WTC11 (cell line): ENCODE results near the gene ZNF213. TPM values are rescaled to one million over a fixed set of nuclear protein-coding genes. Genes with fewer than 3 reads are reported as not detected.

Experiments used
- ATF6 ChIP-seq: sonication (generic); formaldehyde crosslinking; IDR thresholded peaks from 2 replicates; pipeline ENCODE4 v1.8.1; 2023; ENCODE audit warnings: mild to moderate bottlenecking, missing genetic modification reagents
- CDX4 ChIP-seq: fragments of 250-450 bp; sonication (Bioruptor Pico); IDR thresholded peaks from 2 replicates; pipeline ENCODE4 v1.9.0; 2021; ENCODE audit warnings: moderate library complexity, mild to moderate bottlenecking, inconsistent platforms, borderline replicate concordance
- CREB1 ChIP-seq: sonication (generic); formaldehyde crosslinking; IDR thresholded peaks from 2 replicates; pipeline ENCODE4 v1.8.0; 2023; ENCODE audit warnings: mild to moderate bottlenecking, missing genetic modification reagents
- E2F1 ChIP-seq: sonication (generic); formaldehyde crosslinking; IDR thresholded peaks from 2 replicates; pipeline ENCODE4 v1.8.0; 2022; ENCODE audit warnings: mild to moderate bottlenecking, missing genetic modification reagents
- EMX1 ChIP-seq: fragments of 250-450 bp; sonication (Bioruptor Pico); IDR thresholded peaks from 2 replicates; pipeline ENCODE4 v1.8.0; 2021; ENCODE audit warnings: mild to moderate bottlenecking
- GRHL2 ChIP-seq: fragments of 250-450 bp; sonication (Bioruptor Pico); IDR thresholded peaks from 2 replicates; pipeline ENCODE4 v1.8.0; 2022; ENCODE audit warnings: mild to moderate bottlenecking, moderate library complexity; ENCODE audit not compliant: insufficient replicate concordance, severe bottlenecking
- HMGA2 ChIP-seq: fragments of 250-450 bp; sonication (Bioruptor Pico); IDR thresholded peaks from 2 replicates; pipeline ENCODE4 v1.4.0; 2021; ENCODE audit warnings: mild to moderate bottlenecking, moderate library complexity
- JUN ChIP-seq: sonication (generic); formaldehyde crosslinking; IDR thresholded peaks from 2 replicates; pipeline ENCODE4 v1.8.0; 2023; ENCODE audit warnings: mild to moderate bottlenecking, missing genetic modification reagents
- MXD4 ChIP-seq: fragments of 250-450 bp; sonication (Bioruptor Pico); IDR thresholded peaks from 2 replicates; pipeline ENCODE4 v1.8.0; 2021; ENCODE audit warnings: mild to moderate bottlenecking, moderate library complexity, borderline replicate concordance
- NFE2L1 ChIP-seq: sonication (generic); formaldehyde crosslinking; IDR thresholded peaks from 2 replicates; pipeline ENCODE4 v1.8.1; 2023; ENCODE audit warnings: missing genetic modification reagents
- ZNF317 ChIP-seq: sonication (generic); formaldehyde crosslinking; IDR thresholded peaks from 2 replicates; pipeline ENCODE4 v1.8.1; 2023; ENCODE audit warnings: low read depth, mild to moderate bottlenecking, moderate library complexity, missing genetic modification reagents, borderline replicate concordance
- total RNA-seq: library from RNA; stranded (reverse); gene quantifications from 3 replicates; pipeline ENCODE4 v1.2.3, GENCODE V29; 2021
- TF ChIP-seq, protein P1 (sequence below): sonication (generic); formaldehyde crosslinking; IDR thresholded peaks from 2 replicates; pipeline ENCODE4 v1.8.1; 2023; ENCODE audit warnings: mild to moderate bottlenecking, missing genetic modification reagents, borderline replicate concordance
- TF ChIP-seq, protein P2 (sequence below): sonication (generic); formaldehyde crosslinking; IDR thresholded peaks from 2 replicates; pipeline ENCODE4 v1.8.0; 2022; ENCODE audit warnings: mild to moderate bottlenecking, missing genetic modification reagents
- TF ChIP-seq, protein P3 (sequence below): fragments of 250-450 bp; sonication (Bioruptor Pico); conservative IDR thresholded peaks from 2 replicates; pipeline ENCODE4 v1.9.0; 2021; ENCODE audit warnings: mild to moderate bottlenecking
- TF ChIP-seq, protein P4 (sequence below): sonication (generic); formaldehyde crosslinking; IDR thresholded peaks from 2 replicates; pipeline ENCODE4 v1.8.0; 2023; ENCODE audit warnings: mild to moderate bottlenecking, missing genetic modification reagents
- TF ChIP-seq, protein P5 (sequence below): sonication (generic); formaldehyde crosslinking; IDR thresholded peaks from 2 replicates; pipeline ENCODE4 v1.8.1; 2023; ENCODE audit warnings: mild to moderate bottlenecking, missing genetic modification reagents
- TF ChIP-seq, protein P6 (sequence below): sonication (generic); formaldehyde crosslinking; IDR thresholded peaks from 2 replicates; pipeline ENCODE4 v1.8.0; 2023; ENCODE audit warnings: missing genetic modification reagents, mild to moderate bottlenecking, borderline replicate concordance

The ZNF213 gene
- total RNA-seq, 1 experiment from 2014 or later, result 11.6 TPM

- TF ChIP-seq, protein P1, sequence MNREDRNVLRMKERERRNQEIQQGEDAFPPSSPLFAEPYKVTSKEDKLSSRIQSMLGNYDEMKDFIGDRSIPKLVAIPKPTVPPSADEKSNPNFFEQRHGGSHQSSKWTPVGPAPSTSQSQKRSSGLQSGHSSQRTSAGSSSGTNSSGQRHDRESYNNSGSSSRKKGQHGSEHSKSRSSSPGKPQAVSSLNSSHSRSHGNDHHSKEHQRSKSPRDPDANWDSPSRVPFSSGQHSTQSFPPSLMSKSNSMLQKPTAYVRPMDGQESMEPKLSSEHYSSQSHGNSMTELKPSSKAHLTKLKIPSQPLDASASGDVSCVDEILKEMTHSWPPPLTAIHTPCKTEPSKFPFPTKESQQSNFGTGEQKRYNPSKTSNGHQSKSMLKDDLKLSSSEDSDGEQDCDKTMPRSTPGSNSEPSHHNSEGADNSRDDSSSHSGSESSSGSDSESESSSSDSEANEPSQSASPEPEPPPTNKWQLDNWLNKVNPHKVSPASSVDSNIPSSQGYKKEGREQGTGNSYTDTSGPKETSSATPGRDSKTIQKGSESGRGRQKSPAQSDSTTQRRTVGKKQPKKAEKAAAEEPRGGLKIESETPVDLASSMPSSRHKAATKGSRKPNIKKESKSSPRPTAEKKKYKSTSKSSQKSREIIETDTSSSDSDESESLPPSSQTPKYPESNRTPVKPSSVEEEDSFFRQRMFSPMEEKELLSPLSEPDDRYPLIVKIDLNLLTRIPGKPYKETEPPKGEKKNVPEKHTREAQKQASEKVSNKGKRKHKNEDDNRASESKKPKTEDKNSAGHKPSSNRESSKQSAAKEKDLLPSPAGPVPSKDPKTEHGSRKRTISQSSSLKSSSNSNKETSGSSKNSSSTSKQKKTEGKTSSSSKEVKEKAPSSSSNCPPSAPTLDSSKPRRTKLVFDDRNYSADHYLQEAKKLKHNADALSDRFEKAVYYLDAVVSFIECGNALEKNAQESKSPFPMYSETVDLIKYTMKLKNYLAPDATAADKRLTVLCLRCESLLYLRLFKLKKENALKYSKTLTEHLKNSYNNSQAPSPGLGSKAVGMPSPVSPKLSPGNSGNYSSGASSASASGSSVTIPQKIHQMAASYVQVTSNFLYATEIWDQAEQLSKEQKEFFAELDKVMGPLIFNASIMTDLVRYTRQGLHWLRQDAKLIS (CRISPR knock-in tag), result no peak
- TF ChIP-seq HMGA2 (CRISPR knock-in tag) (no peak), ATF6 (CRISPR knock-in tag) (no peak), JUN (no peak), EMX1 (CRISPR knock-in tag) (no peak), CDX4 (CRISPR knock-in tag) (no peak), CREB1 (CRISPR knock-in tag) (no peak), NFE2L1 (CRISPR knock-in tag) (no peak), GRHL2 (CRISPR knock-in tag) (no peak), MXD4 (no peak), ZNF317 (CRISPR knock-in tag) (no peak), E2F1 (CRISPR knock-in tag) (no peak)
- TF ChIP-seq, protein P2, sequence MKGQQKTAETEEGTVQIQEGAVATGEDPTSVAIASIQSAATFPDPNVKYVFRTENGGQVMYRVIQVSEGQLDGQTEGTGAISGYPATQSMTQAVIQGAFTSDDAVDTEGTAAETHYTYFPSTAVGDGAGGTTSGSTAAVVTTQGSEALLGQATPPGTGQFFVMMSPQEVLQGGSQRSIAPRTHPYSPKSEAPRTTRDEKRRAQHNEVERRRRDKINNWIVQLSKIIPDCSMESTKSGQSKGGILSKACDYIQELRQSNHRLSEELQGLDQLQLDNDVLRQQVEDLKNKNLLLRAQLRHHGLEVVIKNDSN (CRISPR knock-in tag), result no peak; the same call in 1 of the 2 replicates
- TF ChIP-seq, protein P3, sequence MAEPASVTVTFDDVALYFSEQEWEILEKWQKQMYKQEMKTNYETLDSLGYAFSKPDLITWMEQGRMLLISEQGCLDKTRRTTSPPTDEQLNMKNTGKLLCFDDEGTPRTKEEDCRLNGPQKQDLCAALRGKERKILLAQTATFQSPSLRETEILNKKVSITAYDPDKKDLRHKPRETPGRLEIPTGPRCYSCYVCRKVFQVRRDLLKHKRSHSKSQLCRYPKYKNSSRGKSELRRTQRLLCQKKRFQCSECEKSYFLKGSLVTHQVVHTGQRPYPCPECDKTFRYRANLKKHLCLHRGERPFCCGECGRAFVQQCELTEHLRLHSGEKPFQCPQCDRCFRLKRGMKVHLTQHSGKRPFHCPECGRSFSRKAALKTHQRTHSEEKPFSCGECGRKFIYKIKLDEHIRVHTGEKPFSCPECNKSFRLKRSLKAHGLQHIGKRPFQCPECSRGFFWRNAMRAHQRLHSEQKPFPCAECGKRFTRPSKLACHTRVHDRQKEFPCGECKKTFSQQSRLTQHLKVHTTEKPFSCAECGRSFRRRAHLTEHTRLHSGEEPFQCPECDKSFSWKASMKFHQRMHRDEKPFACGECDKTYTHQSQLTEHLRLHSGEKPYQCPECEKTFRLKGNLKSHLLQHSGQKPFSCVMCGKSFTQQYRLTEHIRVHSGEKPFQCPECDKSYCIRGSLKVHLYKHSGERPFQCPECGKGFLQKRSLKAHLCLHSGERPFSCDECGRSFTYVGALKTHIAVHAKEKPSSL (CRISPR knock-in tag), result no peak
- TF ChIP-seq, protein P4, sequence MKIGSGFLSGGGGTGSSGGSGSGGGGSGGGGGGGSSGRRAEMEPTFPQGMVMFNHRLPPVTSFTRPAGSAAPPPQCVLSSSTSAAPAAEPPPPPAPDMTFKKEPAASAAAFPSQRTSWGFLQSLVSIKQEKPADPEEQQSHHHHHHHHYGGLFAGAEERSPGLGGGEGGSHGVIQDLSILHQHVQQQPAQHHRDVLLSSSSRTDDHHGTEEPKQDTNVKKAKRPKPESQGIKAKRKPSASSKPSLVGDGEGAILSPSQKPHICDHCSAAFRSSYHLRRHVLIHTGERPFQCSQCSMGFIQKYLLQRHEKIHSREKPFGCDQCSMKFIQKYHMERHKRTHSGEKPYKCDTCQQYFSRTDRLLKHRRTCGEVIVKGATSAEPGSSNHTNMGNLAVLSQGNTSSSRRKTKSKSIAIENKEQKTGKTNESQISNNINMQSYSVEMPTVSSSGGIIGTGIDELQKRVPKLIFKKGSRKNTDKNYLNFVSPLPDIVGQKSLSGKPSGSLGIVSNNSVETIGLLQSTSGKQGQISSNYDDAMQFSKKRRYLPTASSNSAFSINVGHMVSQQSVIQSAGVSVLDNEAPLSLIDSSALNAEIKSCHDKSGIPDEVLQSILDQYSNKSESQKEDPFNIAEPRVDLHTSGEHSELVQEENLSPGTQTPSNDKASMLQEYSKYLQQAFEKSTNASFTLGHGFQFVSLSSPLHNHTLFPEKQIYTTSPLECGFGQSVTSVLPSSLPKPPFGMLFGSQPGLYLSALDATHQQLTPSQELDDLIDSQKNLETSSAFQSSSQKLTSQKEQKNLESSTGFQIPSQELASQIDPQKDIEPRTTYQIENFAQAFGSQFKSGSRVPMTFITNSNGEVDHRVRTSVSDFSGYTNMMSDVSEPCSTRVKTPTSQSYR, result peak; percentile 71; the same call in 1 of the 2 replicates
- TF ChIP-seq, protein P5, sequence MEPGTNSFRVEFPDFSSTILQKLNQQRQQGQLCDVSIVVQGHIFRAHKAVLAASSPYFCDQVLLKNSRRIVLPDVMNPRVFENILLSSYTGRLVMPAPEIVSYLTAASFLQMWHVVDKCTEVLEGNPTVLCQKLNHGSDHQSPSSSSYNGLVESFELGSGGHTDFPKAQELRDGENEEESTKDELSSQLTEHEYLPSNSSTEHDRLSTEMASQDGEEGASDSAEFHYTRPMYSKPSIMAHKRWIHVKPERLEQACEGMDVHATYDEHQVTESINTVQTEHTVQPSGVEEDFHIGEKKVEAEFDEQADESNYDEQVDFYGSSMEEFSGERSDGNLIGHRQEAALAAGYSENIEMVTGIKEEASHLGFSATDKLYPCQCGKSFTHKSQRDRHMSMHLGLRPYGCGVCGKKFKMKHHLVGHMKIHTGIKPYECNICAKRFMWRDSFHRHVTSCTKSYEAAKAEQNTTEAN (CRISPR knock-in tag), result no peak
- TF ChIP-seq, protein P6, sequence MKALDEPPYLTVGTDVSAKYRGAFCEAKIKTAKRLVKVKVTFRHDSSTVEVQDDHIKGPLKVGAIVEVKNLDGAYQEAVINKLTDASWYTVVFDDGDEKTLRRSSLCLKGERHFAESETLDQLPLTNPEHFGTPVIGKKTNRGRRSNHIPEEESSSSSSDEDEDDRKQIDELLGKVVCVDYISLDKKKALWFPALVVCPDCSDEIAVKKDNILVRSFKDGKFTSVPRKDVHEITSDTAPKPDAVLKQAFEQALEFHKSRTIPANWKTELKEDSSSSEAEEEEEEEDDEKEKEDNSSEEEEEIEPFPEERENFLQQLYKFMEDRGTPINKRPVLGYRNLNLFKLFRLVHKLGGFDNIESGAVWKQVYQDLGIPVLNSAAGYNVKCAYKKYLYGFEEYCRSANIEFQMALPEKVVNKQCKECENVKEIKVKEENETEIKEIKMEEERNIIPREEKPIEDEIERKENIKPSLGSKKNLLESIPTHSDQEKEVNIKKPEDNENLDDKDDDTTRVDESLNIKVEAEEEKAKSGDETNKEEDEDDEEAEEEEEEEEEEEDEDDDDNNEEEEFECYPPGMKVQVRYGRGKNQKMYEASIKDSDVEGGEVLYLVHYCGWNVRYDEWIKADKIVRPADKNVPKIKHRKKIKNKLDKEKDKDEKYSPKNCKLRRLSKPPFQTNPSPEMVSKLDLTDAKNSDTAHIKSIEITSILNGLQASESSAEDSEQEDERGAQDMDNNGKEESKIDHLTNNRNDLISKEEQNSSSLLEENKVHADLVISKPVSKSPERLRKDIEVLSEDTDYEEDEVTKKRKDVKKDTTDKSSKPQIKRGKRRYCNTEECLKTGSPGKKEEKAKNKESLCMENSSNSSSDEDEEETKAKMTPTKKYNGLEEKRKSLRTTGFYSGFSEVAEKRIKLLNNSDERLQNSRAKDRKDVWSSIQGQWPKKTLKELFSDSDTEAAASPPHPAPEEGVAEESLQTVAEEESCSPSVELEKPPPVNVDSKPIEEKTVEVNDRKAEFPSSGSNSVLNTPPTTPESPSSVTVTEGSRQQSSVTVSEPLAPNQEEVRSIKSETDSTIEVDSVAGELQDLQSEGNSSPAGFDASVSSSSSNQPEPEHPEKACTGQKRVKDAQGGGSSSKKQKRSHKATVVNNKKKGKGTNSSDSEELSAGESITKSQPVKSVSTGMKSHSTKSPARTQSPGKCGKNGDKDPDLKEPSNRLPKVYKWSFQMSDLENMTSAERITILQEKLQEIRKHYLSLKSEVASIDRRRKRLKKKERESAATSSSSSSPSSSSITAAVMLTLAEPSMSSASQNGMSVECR, result peak; percentile 28; the same call in 1 of the 2 replicates
Observed at GRCh38 chr16:3106205-3106928, 28.5 kb upstream of the ZNF213 start (continued).
